GM13977 (cell line): Measurements from ENCODE around the gene SCAPER.

Experiments
- DNase-seq: peaks from one replicate; pipeline ENCODE4 v3.0.0; 2012; ENCODE audit warnings: low spot score
- CTCF ChIP-seq: IDR thresholded peaks from 2 replicates; pipeline ENCODE4 v1.5.1; 2012; ENCODE audit warnings: mild to moderate bottlenecking, control low read depth; ENCODE audit not compliant: insufficient read depth; ENCODE audit errors: extremely low read depth, missing control alignments
- in situ Hi-C: fragments of 300-500 bp; cut with MboI; formaldehyde crosslinking; loops from one replicate; pipeline ENCODE4 v1.12.0; 2022; ENCODE audit warnings: low sequenced_read_pairs, low pct_unique_long_range_greater_than_20kb, mixed read lengths, inconsistent platforms; ENCODE audit not compliant: unreplicated experiment

The SCAPER gene

GRCh38 chr15:76451540-76451939, 453.6 kb downstream of the SCAPER start:
- no peak for TF ChIP-seq CTCF
- in situ Hi-C loops, result no loop called here
- no peak for DNase-seq

- no peak for TF ChIP-seq CTCF
- no peak for DNase-seq
- in situ Hi-C loops, result no loop called here
Observed at GRCh38 chr15:76449455-76449854, 455.7 kb downstream of the SCAPER start.

- TF ChIP-seq CTCF, result no peak
- in situ Hi-C loops, result no loop called here
- no peak for DNase-seq
Observed at GRCh38 chr15:76448755-76449154, 456.4 kb downstream of the SCAPER start.

- no peak for TF ChIP-seq CTCF
- in situ Hi-C loops, result no loop called here
- no peak for DNase-seq
Observed at GRCh38 chr15:76447728-76448441, 457.3 kb downstream of the SCAPER start.

- no peak for DNase-seq
- TF ChIP-seq CTCF, result no peak
- in situ Hi-C loops, result no loop called here
Observed at GRCh38 chr15:76440441-76440840, 464.7 kb downstream of the SCAPER start.

- no peak for DNase-seq
- no peak for TF ChIP-seq CTCF
- in situ Hi-C loops, result no loop called here
Observed at GRCh38 chr15:76439542-76439941, 465.6 kb downstream of the SCAPER start.
